Psoas muscle (tissue), 8 donors: ENCODE results near the gene ZNF136. TPM values are rescaled to one million over a fixed set of nuclear protein-coding genes. Genes with fewer than 3 reads are reported as not detected.

Experiments used
- ATAC-seq, 4 donors: fragments of 200-7000 bp; cut with Tn5 transposase; one replicate each; pipeline ENCODE4 v1.9.1; 2020; ENCODE audit warnings: moderate library complexity in 3 of 4, mild to moderate bottlenecking in 2 of 4
- DNase-seq, 2 donors: peaks; one replicate each; pipeline ENCODE4 v3.0.0-alpha.2; 2020
- H3K27ac ChIP-seq: fragments of 200-600 bp; one replicate; pipeline ENCODE4 v1.8.0; 2022
- H3K27me3 ChIP-seq, 3 donors: fragments of 200-600 bp in 1 of 3; one replicate each; pipeline versions ENCODE4 v1.6.1 to v1.8.0; 2013 to 2022; ENCODE audit warnings: low read length in 2 of 3, mild to moderate bottlenecking in 2 of 3, moderate library complexity in 1 of 3; ENCODE audit not compliant: insufficient read depth in 3 of 3
- H3K36me3 ChIP-seq, 2 donors: fragments of 200-600 bp in 1 of 2; one replicate each; pipeline versions ENCODE4 v1.6.1 to v1.8.0; 2013 to 2022; ENCODE audit warnings: low read depth in 1 of 2, mild to moderate bottlenecking in 1 of 2, moderate library complexity in 1 of 2; ENCODE audit not compliant: insufficient read depth in 1 of 2
- H3K4me1 ChIP-seq: fragments of 200-600 bp; one replicate; pipeline ENCODE4 v1.8.0; 2022
- H3K4me3 ChIP-seq: fragments of 200-600 bp; one replicate; pipeline ENCODE4 v1.8.0; 2022; ENCODE audit warnings: mild to moderate bottlenecking
- H3K9me3 ChIP-seq: fragments of 200-600 bp; one replicate; pipeline ENCODE4 v1.8.0; 2022
- WGBS, 3 donors: extraction: QIAGEN DNeasy Blood & Tissue Kit; methylation state at CpG; one replicate each; pipeline versions ENCODE4 v1.1.6 to v1.1.7; 2013; 5-methylcytosine and 5-hydroxymethylcytosine counted together
- intact Hi-C, 2 donors: fragments of 100-400 bp; cut with DNase I; formaldehyde crosslinking; loops; one replicate each; pipeline versions ENCODE4 v1.11.0 to v1.14.2; 2022
- polyA plus RNA-seq, 3 donors: library from polyadenylated mRNA; stranded (reverse); fragments of 200-250 nt; gene quantifications; one replicate each; pipeline ENCODE4 v1.2.3, GENCODE V29; 2013
- total RNA-seq, 4 donors: library from RNA; stranded (reverse); fragmentation: NEBNext Ultra II Directional in 2 of 4; extraction: Animal tissue kit (Norgen Biotek cat#: 25700) in 2 of 4; gene quantifications; one replicate each; pipeline versions ENCODE4 v1.2.1 to v1.2.4, GENCODE V29; 2021 to 2023
- TF ChIP-seq, protein P1 (sequence below): fragments of 200-600 bp; IDR thresholded peaks from one replicate; pipeline ENCODE4 v1.8.0; 2022; ENCODE audit warnings: antibody characterized with exemption
- donor health status: healthy with polysubstance abuse.
- donor health status: DM: no; HTN: no; CAD: no; lungs with moderate emphysema.
- donor health status: Bipolar disorder and iron deficiency.
- donor health status: healthy.
- donor health status: DM: yes; HTN: yes; CAD: no.
- donor health status: DM: no; HTN: no; CAD: no.
- donor health status: DM: no; HTN: no; CAD: no.
- donor health status: DM: yes; HTN: yes; CAD: no.

ZNF136 gene
- total and polyA plus RNA-seq, 7 donors = 1.0 to 3.7 (median 2.1) TPM

DNA sequence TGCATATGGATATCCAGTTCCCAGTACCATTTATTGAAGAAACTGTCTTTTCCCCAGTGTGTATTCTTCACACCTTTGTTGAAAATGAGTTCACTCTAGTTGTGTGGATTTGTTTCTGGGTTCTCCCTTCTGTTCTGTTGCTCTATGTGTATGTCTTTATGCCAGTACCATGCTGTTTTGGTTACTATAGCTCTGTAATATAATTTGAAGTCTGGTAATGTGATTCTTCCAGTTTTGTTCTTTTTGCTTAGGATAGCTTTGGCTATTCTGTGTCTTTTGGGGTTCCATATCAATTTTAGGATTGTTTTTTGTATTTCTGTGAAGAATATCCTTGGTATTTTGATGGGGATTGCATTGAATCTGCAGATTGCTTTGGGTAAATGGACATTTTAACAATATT, 35.2 kb downstream of the ZNF136 start:
- H3K4me1 ChIP-seq = no peaks in the 10 kb centered on the region
- H3K36me3 ChIP-seq = no peaks in the 10 kb centered on the region
- DNase-seq (no peak), ATAC-seq (no peak)
- TF ChIP-seq, protein P1, sequence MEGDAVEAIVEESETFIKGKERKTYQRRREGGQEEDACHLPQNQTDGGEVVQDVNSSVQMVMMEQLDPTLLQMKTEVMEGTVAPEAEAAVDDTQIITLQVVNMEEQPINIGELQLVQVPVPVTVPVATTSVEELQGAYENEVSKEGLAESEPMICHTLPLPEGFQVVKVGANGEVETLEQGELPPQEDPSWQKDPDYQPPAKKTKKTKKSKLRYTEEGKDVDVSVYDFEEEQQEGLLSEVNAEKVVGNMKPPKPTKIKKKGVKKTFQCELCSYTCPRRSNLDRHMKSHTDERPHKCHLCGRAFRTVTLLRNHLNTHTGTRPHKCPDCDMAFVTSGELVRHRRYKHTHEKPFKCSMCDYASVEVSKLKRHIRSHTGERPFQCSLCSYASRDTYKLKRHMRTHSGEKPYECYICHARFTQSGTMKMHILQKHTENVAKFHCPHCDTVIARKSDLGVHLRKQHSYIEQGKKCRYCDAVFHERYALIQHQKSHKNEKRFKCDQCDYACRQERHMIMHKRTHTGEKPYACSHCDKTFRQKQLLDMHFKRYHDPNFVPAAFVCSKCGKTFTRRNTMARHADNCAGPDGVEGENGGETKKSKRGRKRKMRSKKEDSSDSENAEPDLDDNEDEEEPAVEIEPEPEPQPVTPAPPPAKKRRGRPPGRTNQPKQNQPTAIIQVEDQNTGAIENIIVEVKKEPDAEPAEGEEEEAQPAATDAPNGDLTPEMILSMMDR = no peak
- intact Hi-C loops = no loop called here
- no peaks in the 10 kb centered on the region for H3K27me3 ChIP-seq
- no peak overlapping the region for H3K4me3 ChIP-seq
- H3K9me3 ChIP-seq = peaks cover 15% of the 10 kb centered on the region
- no peak overlapping the region for H3K27ac ChIP-seq

DNA sequence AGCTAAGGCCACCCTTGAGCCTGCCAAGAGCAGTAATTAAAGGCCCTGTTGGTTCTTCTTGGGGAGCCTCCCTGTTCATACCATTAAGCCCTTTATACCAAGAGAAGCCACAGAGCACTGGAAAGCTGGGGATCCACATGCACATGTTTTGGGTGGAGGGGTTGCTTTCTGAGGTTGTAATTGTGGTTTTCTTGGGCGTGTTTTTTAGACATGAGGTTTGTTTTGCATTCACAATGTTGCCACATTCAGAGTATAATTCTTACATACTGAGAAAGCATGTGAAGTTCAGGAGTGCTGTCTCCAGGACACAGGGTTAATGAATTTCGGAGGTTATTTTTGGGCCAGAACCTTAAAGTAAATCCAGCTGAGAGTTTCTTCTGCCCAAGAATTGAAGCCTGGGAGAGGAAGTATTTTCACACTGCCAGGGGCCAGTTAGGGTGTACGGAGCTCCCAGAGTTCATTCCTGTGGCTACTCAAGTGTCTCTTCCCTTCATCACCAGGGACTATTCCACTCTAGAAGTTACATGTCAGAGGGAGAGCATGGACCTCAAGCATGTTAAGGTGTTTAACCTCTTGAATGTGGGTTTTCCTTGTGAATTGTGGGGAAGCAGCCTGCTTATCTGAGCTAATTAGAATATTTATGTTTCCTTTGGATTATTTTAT, 37.0 kb downstream of the ZNF136 start:
- no peak for DNase-seq
- TF ChIP-seq, protein P1 = no peak
- no peaks in the 10 kb centered on the region for H3K27me3 ChIP-seq
- no peaks in the 10 kb centered on the region for H3K36me3 ChIP-seq
- intact Hi-C loops = no loop called here
- WGBS, 3 donors = 79 to 92% (median 86%) methylated on average over 3 of the region's 3 CpGs
- no peak for ATAC-seq
- no peaks in the 10 kb centered on the region for H3K4me1 ChIP-seq
- H3K4me3 ChIP-seq = no peak overlapping the region
- no peak overlapping the region for H3K27ac ChIP-seq
- H3K9me3 ChIP-seq = peaks cover 22% of the 10 kb centered on the region

DNA sequence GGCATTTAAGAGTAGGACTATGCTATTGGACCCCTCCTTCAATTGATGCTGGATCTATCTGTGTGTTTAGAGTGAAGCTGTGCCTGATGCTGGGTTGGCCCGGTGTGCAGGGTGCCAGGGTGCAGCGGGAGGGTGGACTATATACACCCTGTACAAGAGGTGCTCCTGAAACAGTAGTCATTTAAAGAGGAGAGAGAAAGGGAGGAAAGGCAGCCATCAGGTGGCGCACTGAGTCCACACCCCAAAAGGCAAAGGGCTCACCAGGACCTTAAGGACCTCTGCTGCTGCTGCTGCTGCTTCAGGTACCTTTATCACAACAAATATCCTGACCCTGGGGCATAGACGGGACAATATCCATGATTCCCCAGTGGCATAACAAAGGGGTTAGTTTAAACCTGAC, 39.4 kb downstream of the ZNF136 start:
- TF ChIP-seq, protein P1 = no peak
- H3K4me3 ChIP-seq = no peak overlapping the region
- no peaks in the 10 kb centered on the region for H3K27me3 ChIP-seq
- 45 to 55% (median 53%) methylated on average over 4 of the region's 4 CpGs for WGBS, 3 donors
- no peak for DNase-seq
- intact Hi-C loops = no loop called here
- no peaks in the 10 kb centered on the region for H3K4me1 ChIP-seq
- peaks cover 42% of the 10 kb centered on the region for H3K9me3 ChIP-seq
- no peak overlapping the region for H3K27ac ChIP-seq
- ATAC-seq = no peak
- no peaks in the 10 kb centered on the region for H3K36me3 ChIP-seq

DNA sequence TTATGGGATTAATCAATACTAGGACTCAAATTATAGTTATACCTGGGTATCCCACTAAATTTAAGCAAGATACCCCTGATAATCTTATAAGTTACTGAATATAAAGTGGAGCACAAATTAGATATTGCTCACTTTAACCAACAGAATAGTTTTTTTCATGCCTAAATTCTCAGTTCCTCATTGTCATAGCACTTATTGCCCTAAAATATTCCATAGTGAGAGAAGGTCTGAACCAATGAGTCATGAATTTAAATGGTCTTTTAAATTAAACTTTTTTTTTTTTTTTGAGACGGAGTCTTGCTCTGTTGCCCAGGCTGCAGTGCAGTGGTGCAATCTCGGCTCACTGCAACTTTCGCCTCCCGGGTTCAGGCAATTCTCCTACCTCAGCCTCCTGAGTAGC, 42.4 kb downstream of the ZNF136 start:
- ATAC-seq = no peak
- H3K9me3 ChIP-seq = peaks cover 61% of the 10 kb centered on the region
- intact Hi-C loops = no loop called here
- TF ChIP-seq, protein P1 = no peak
- H3K4me1 ChIP-seq = no peaks in the 10 kb centered on the region
- no peaks in the 10 kb centered on the region for H3K27me3 ChIP-seq
- 91 to 99% (median 97%) methylated on average over 4 of the region's 4 CpGs for WGBS, 3 donors
- peaks cover 0 to 5% of the 10 kb centered on the region in 2 donors for H3K36me3 ChIP-seq
- H3K4me3 ChIP-seq = no peak overlapping the region
- DNase-seq = no peak
- H3K27ac ChIP-seq = no peak overlapping the region

DNA sequence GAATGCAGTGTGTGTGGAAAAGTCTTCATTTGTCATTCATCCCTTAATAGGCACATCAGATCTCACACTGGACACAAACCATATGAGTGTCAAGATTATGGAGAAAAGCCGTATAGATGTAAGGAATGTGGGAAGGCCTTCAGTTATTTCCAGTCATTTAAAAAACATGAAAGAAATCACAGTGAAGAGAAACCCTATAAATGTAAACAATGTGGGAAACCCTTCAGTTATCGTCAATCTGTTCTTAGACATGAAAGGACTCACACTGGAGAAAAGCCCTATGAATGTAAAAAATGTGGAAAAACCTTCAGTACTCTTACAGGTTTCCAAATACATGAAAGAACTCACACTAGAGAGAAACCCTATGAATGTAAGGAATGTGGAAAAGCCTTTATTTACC, 45.3 kb downstream of the ZNF136 start:
- Histone ChIP-seq H3K4me3 (no peak overlapping the region), H3K27ac (no peak overlapping the region), H3K27me3 (no peaks in the 10 kb centered on the region), H3K36me3 (peaks cover 0 to 5% of the 10 kb centered on the region in 2 donors), H3K9me3 (peaks cover 87% of the 10 kb centered on the region), H3K4me1 (no peaks in the 10 kb centered on the region)
- ATAC-seq (no peak), DNase-seq (no peak)
- intact Hi-C loops = no loop called here
- WGBS, 3 donors = 94 to 99% (median 97%) methylated on average over 2 of the region's 2 CpGs
- TF ChIP-seq, protein P1 = no peak
